GM12801 (cell line): ENCODE measurements around the gene SEPTIN10.

Source experiments
- TF ChIP-seq, protein P1 (sequence below): IDR thresholded peaks from one replicate; pipeline ENCODE4 v1.5.1; 2011; ENCODE audit warnings: control low read depth; ENCODE audit not compliant: insufficient read length; ENCODE audit errors: extremely low read depth

Gene SEPTIN10

DNA sequence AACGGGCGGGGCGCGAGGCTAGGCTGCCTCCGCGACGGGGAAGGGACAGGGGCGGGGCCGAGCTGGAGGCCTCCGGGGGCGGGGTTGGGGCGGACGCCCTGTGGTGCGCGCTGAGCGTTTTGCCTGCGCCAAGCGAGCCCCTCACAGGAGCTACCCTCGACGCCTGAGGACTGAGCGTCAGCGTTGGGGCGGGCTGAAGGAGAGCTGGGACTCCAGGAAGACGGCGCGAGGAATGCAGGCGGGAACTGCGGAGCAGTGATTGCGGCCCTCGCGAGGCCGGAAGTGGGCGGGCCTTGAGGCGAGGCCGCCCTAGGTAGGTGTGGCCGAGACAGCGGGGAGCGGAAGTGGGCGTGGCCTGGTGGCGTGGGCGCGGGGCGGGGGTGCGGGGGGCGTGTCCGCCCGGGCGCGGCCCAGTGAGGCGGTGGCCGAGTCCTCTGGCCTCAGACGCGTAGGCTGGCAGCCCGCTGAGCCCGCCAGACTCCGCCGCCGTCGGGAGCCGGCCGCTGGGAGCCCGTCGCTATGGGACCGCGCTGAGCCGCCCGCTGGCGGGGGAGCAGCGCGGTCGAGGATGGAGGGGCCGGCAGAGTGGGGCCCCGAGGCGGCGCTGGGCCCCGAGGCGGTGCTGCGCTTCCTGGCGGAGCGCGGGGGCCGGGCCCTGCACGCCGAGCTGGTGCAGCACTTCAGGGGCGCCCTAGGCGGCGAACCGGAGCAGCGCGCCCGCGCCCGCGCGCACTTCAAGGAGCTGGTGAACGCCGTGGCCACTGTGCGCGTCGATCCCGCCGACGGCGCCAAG, at the start of gene SEPTIN10, which contains the start of gene SOWAHC:
Gene SEPTIN10, minus strand, starts transcription at position 45 of the 793 bp plus-strand sequence. CDS start 139 bp downstream, outside the sequence.
Gene SOWAHC, plus strand, starts transcription at position 443 of the 793 bp plus-strand sequence. Its CDS starts 126 bp downstream, at position 569.
- TF ChIP-seq, protein P1, sequence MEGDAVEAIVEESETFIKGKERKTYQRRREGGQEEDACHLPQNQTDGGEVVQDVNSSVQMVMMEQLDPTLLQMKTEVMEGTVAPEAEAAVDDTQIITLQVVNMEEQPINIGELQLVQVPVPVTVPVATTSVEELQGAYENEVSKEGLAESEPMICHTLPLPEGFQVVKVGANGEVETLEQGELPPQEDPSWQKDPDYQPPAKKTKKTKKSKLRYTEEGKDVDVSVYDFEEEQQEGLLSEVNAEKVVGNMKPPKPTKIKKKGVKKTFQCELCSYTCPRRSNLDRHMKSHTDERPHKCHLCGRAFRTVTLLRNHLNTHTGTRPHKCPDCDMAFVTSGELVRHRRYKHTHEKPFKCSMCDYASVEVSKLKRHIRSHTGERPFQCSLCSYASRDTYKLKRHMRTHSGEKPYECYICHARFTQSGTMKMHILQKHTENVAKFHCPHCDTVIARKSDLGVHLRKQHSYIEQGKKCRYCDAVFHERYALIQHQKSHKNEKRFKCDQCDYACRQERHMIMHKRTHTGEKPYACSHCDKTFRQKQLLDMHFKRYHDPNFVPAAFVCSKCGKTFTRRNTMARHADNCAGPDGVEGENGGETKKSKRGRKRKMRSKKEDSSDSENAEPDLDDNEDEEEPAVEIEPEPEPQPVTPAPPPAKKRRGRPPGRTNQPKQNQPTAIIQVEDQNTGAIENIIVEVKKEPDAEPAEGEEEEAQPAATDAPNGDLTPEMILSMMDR = no peak

DNA sequence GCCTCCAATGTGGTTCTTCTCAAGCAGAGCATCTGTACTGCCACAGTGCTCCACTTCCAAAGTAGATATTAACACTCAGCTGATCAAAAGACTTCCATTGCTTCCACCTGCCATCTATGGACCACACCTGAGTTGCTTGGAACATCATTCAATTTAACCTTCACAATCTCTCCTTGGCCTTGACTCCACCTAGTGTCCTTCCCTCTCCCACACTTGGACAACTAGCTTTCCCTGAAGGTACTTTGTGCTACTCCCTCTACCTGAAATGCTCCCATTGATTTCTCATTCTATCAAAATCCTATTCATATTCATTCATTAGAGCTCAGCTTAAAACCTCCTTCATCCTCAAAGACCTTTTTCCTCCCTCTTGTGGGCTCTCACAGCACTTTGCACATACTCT, 49.1 kb upstream of the SEPTIN10 start:
- TF ChIP-seq, protein P1 = no peak

DNA sequence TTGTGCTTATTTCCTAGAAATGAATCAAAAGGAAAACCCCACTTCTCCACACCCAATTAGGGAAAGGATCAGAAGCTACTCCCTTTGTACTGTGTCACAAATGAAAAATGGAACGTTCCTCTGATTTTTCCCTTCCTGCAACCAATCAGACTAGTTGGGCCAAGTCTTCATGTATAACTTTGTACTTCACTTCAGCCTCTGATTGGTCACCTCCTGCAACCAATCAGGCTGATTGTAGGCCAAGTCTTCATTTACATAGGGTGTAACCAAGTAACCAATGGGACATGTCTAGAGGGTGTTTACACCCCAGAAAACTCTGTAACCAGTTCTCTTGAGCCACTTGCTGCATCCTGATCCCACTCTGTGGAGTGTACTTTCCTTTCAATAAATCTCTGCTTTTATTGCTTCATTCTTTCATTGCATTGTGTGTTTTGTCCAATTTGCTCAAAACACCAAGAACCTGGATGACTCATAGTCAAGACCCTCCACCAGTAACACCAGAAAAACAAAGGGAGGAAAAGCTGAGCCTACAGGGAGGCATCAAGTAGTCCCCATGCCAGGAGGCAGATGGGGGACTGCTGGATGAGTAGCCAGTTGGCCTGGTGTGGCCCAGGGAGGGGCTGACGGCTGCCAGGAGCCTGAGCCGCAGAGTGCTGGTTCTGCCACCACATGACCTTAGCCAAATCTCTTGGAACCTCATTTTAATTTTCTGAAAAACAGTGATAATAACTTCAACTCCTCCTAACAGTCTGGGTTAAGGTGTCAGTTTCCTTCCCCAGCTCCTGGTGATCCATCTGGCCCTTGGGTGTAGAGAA, 46.5 kb upstream of the SEPTIN10 start:
- TF ChIP-seq, protein P1 = no peak

DNA sequence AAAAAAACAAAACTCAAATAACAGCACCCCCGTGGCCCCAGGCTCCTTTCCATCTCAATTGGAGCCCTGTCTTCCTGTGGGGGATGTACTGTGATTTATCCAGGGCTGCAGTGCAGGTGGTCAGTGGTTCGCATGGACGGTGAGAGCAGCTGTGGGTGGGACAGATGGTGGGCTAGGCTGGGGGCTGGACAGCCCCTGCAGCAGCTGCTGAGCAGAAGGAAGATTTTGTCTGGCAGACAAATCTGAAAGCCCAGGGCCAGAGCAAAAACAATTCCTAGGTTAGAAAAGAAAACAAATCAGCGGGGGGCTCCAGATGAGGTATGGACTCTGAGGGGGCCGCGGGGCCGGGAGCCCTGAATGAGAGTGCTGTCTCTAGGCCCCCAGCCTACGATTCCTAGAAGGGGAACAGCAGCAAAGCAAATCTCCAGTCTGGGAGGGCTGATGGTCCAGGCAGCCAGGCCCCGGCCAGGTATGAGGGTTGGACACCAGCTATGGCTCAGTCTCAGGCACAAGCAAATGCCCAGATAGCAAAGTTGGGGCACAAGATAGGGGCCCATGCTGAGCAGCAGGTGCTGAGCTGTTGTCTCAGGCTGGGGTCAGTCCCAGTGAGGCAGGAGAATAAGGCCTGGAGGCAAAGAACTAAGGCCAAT, 45.8 kb upstream of the SEPTIN10 start:
- TF ChIP-seq, protein P1 = no peak

DNA sequence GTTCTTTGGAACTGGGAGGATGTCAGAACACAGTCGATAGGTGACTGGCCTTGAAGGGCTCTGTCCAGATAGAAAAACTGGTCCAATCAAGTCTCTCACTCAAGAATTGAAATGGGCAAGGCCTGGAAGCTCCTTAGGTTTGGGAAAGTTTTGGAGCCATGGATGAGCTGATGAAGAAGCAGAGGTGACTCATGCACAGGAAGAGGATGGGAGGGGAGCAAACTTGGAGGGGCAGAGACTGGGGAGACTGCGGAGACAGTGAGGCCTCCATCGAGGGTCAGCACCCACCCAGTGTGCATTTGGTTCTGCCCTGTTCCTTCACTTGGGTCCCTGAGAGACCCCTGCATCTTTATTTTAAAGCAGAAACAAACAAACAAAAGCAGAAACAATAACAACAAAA, 41.5 kb upstream of the SEPTIN10 start:
- TF ChIP-seq, protein P1 = no peak

DNA sequence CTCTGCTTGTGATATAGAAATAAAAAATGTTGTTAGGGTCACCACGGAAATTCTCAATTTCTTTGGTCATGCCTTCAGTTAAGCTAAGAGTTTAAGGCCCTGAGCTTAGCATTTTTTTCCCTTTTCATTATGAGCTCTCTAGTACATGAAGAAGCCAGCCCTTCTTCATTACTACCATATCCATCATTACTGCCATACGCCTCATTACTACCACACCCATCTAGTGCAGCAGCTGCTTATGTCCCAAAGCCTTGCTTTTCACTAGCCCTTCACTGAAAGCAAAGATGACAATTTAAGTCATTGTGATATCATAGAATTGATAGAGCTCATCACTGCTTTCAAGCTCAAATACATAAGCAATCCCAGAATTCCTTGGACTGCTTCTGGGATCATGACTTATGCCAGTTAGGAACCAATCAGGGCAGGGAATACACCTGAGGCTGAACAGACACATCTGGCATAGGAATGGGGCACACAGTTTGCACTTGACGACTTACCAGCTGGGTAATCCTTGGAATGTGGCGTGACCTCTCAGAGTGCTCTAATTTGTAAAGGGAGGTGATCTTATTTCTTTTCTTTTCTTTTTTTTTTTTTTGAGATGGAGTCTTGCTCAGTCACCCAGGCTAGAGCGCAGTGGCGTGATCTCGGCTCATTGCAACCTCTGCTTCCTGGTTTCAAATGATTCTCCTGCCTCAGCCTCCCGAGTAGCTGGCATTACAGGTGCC, 40.7 kb upstream of the SEPTIN10 start:
- TF ChIP-seq, protein P1 = no peak
